Activated CD8-positive, alpha-beta memory T cell treated with anti-CD3 and anti-CD28 coated beads for 4 hours (primary cell): Measurements from ENCODE around the gene ERICH2.
A peak's percentile ranks its signal among the peaks of the same experiment; 100 is the strongest.

ENCODE experiments used
- DNase-seq, 2 donors: peaks; one replicate each; pipeline ENCODE4 v3.0.0-alpha.2; 2020; ENCODE audit warnings: low read depth in 2 of 2

ERICH2 gene

GRCh38 chr2:170762760-170763159 lies 7.4 kb upstream of the ERICH2 start:
- DNase-seq = no peak

GRCh38 chr2:170763232-170763631 lies 6.9 kb upstream of the ERICH2 start:
- DNase-seq = no peak

- no peak for DNase-seq
These were observed 5.3 kb upstream of the ERICH2 start for GRCh38 chr2:170764880-170765261.

- no peak for DNase-seq
These were observed 3.5 kb upstream of the ERICH2 start for GRCh38 chr2:170766693-170767092.

GRCh38 chr2:170770606-170771420 lies 635 bp downstream of the ERICH2 start:
- DNase-seq = peak; percentile 38 to 40

GRCh38 chr2:170771421-170771937 lies 1.3 kb downstream of the ERICH2 start:
- no peak for DNase-seq

- DNase-seq = no peak
These were observed 2.1 kb downstream of the ERICH2 start for GRCh38 chr2:170772295-170772694.

GRCh38 chr2:170774074-170774473 lies 3.9 kb downstream of the ERICH2 start:
- DNase-seq = no peak

GRCh38 chr2:170778900-170779299 lies 8.7 kb downstream of the ERICH2 start:
- DNase-seq = no peak

GRCh38 chr2:170779304-170779703 lies 9.1 kb downstream of the ERICH2 start:
- DNase-seq = no peak

- no peak for DNase-seq
These were observed 12.5 kb downstream of the ERICH2 start for GRCh38 chr2:170782673-170783072.

- DNase-seq = no peak
These were observed 13.4 kb downstream of the ERICH2 start for GRCh38 chr2:170783549-170783948.

- no peak for DNase-seq
These were observed 28.8 kb downstream of the ERICH2 start for GRCh38 chr2:170798996-170799395.

GRCh38 chr2:170806548-170806947 lies 36.4 kb downstream of the ERICH2 start:
- no peak for DNase-seq

- no peak for DNase-seq
These were observed 42.8 kb downstream of the ERICH2 start for GRCh38 chr2:170812710-170813600.

GRCh38 chr2:170813611-170814532 lies 43.7 kb downstream of the ERICH2 start:
- DNase-seq = no peak

- DNase-seq = no peak
These were observed 44.5 kb downstream of the ERICH2 start for GRCh38 chr2:170814533-170815230.

GRCh38 chr2:170815311-170815710 lies 45.1 kb downstream of the ERICH2 start:
- DNase-seq = no peak

- peak in 1 of 2 donors; percentile 38 for DNase-seq
These were observed 45.7 kb downstream of the ERICH2 start for GRCh38 chr2:170815746-170816503.

GRCh38 chr2:170816504-170817092 lies 46.4 kb downstream of the ERICH2 start, which contains the start of gene GAD1:
GAD1 (plus strand) TSS chr2:170816887; CDS start chr2:170818592, 1,705 bp downstream.
- peak; percentile 31 to 35 for DNase-seq
